K562 (cell line): ENCODE measurements around the gene ROMO1. TPM values are rescaled to one million over a fixed set of nuclear protein-coding genes. Genes with fewer than 3 reads are reported as not detected.

ENCODE experiments used
- ATF7 ChIP-seq: fragments of 450-650 bp; IDR thresholded peaks from 2 replicates; pipeline ENCODE4 v1.7.1; 2014; ENCODE audit warnings: mild to moderate bottlenecking, moderate library complexity
- CHD7 ChIP-seq: fragments of 200-600 bp; sonication (generic); IDR thresholded peaks from one replicate; pipeline ENCODE4 v1.6.1; 2012; ENCODE audit warnings: mild to moderate bottlenecking, low read depth, low read length, inconsistent platforms
- E4F1 ChIP-seq: fragments of 250-450 bp; sonication (Bioruptor Pico); IDR thresholded peaks from 2 replicates; pipeline ENCODE4 v1.5.0; 2021; ENCODE audit warnings: mild to moderate bottlenecking, borderline replicate concordance
- KDM5B ChIP-seq: fragments of 200-600 bp; sonication (generic); IDR thresholded peaks from 2 replicates; pipeline ENCODE4 v1.6.1; 2012; ENCODE audit warnings: low read depth, mild to moderate bottlenecking, moderate library complexity, low read length, control low read depth, inconsistent platforms; ENCODE audit not compliant: insufficient replicate concordance
- LARP7 ChIP-seq: fragments of 450-650 bp; IDR thresholded peaks from 2 replicates; pipeline ENCODE4 v1.6.1; 2016
- NR3C1 ChIP-seq: sonication (generic); formaldehyde crosslinking; IDR thresholded peaks from 2 replicates; pipeline ENCODE4 v1.8.1; 2022; ENCODE audit warnings: missing genetic modification reagents
- POLR2A ChIP-seq: fragments of 450-650 bp; conservative IDR thresholded peaks from 2 replicates; pipeline ENCODE4 v1.6.1; 2016
- SAFB2 ChIP-seq: fragments of 200-400 bp; formaldehyde crosslinking; IDR thresholded peaks from 2 replicates; pipeline ENCODE4 v1.6.1; 2018; ENCODE audit warnings: borderline replicate concordance, low read length, low read depth, moderate library complexity; ENCODE audit not compliant: severe bottlenecking
- SETDB1 ChIP-seq: IDR thresholded peaks from one replicate; pipeline ENCODE4 v1.6.1; 2012; ENCODE audit warnings: low read length, control low read depth, inconsistent platforms
- SFPQ ChIP-seq: fragments of 200-400 bp; formaldehyde crosslinking; IDR thresholded peaks from 2 replicates; pipeline ENCODE4 v1.6.1; 2017; ENCODE audit warnings: mild to moderate bottlenecking, low read depth, low read length, moderate library complexity
- SLC30A9 ChIP-seq: fragments of 250-450 bp; sonication (Bioruptor Pico); IDR thresholded peaks from 2 replicates; pipeline ENCODE4 v1.8.0; 2022; ENCODE audit warnings: mild to moderate bottlenecking, moderate library complexity
- SNRNP70 ChIP-seq: fragments of 200-400 bp; formaldehyde crosslinking; optimal IDR thresholded peaks from 2 replicates; pipeline ENCODE3; 2017; ENCODE audit warnings: low read depth, low read length
- polyA plus RNA-seq, 8 experiments: library from polyadenylated mRNA; depleted of rRNA in 4 of 8; stranded (reverse) in 5 of 8; unstranded in 3 of 8; fragments of >200 nt; fragmentation: Nextera tagmentation in 2 of 8; fragmentation: Illumina TruSeq in 1 of 8; extraction: Ambion mirVana in 2 of 8; extraction: Trizol in 1 of 8; gene quantifications; 2 replicates each; pipeline versions ENCODE4 v1.2.1 to v1.2.3, GENCODE V29; 2011 to 2014; ENCODE audit warnings: inconsistent platforms in 1 of 8, missing spikeins in 1 of 8
- total RNA-seq, 7 experiments: library from RNA; depleted of rRNA in 6 of 7; stranded (reverse); fragments of >200 nt in 6 of 7; fragmentation: Illumina TruSeq in 2 of 7; extraction: Trizol in 2 of 7; gene quantifications; 2 replicates each; pipeline versions ENCODE4 v1.2.1 to v1.2.3, GENCODE V29; 2011 to 2021; ENCODE audit warnings: low replicate concordance in 1 of 7

The ROMO1 gene
- total and polyA plus RNA-seq, 9 of the 15 experiments (the other 6 are each of a cell fraction or from before 2014, with no cell fraction given) = 31.8 to 741 (median 226) TPM

- no peak for TF ChIP-seq CHD7
- no peak for TF ChIP-seq NR3C1 (CRISPR knock-in tag)
- TF ChIP-seq SLC30A9 (CRISPR knock-in tag) = no peak
- no peak for TF ChIP-seq SFPQ
- peak; percentile 94 for TF ChIP-seq ATF7
- TF ChIP-seq SETDB1 = no peak
- no peak for TF ChIP-seq E4F1
- no peak for TF ChIP-seq LARP7
- TF ChIP-seq KDM5B = peak; percentile 74
- TF ChIP-seq SAFB2 = no peak
- TF ChIP-seq POLR2A = peak; percentile 99
- no peak for TF ChIP-seq SNRNP70
Measured at GRCh38 chr20:35741892-35742740, 42.9 kb downstream of the ROMO1 start, which contains the start of gene RBM39 (continued).
